ENCODE data around the gene UNK. TPM values are rescaled to one million over a fixed set of nuclear protein-coding genes. Genes with fewer than 3 reads are reported as not detected.
"Not testable (repeated sequence)": the region's sequence is repeated elsewhere in the genome, so short reads cannot be mapped to it uniquely, and the experiment has no call there.

The UNK gene
- total RNA-seq, 1 experiment from 2014 or later = 16.0 TPM

GRCh38 chr17:75808905-75809621 is 24.5 kb downstream of the UNK start:
- Mint-ChIP-seq H3K36me3 (ENCODE audit: insufficient read depth, unreplicated experiment) (peaks cover 17% of the 10 kb centered on the region), H3K27me3 (ENCODE audit: insufficient read depth, unreplicated experiment) (no peaks in the 10 kb centered on the region), H3K4me1 (ENCODE audit: insufficient read depth, unreplicated experiment) (peaks cover 11% of the 10 kb centered on the region), H3K4me3 (ENCODE audit: unreplicated experiment) (no peak overlapping the region), H3K27ac (ENCODE audit: low read depth, unreplicated experiment) (no peak overlapping the region), H3K9me3 (ENCODE audit: unreplicated experiment) (no peaks in the 10 kb centered on the region)
- intact Hi-C loops (cut with micrococcal nuclease) = no loop called here
- ChIA-PET CTCF (interaction anchor here (0.5 kb wide), 1 partner anchor 197 kb away, joined by 3 read pairs; no protein-coding TSS in a partner anchor), POLR2A (interaction anchor here (0.7 to 1.2 kb wide), 4 partner anchors 16 to 103 kb away, joined by 3 to 5 read pairs (median 4); partner anchors contain the start of gene WBP2)
- no TSS peak for BruUV-seq (replicated peaks)
- DNase-seq (ENCODE audit: unreplicated experiment) = peak; percentile 17
- no peak for TF ChIP-seq CTCF (IDR thresholded peaks at IDR 0.05; ENCODE audit: unreplicated experiment)

- Mint-ChIP-seq H3K36me3 (ENCODE audit: insufficient read depth, unreplicated experiment) (peaks cover 17% of the 10 kb centered on the region), H3K4me3 (ENCODE audit: unreplicated experiment) (no peak overlapping the region), H3K27ac (ENCODE audit: low read depth, unreplicated experiment) (no peak overlapping the region), H3K4me1 (ENCODE audit: insufficient read depth, unreplicated experiment) (peaks cover 16% of the 10 kb centered on the region), H3K27me3 (ENCODE audit: insufficient read depth, unreplicated experiment) (no peaks in the 10 kb centered on the region), H3K9me3 (ENCODE audit: unreplicated experiment) (no peaks in the 10 kb centered on the region)
- no peak for TF ChIP-seq CTCF (IDR thresholded peaks at IDR 0.05; ENCODE audit: unreplicated experiment)
- no peak for DNase-seq (ENCODE audit: unreplicated experiment)
- ChIA-PET CTCF (no interaction called here), POLR2A (interaction anchor here (0.7 to 1.2 kb wide), 3 partner anchors 15 to 103 kb away, joined by 3 to 5 read pairs (median 5); no protein-coding TSS in a partner anchor)
- BruUV-seq (replicated peaks) = no TSS peak
- intact Hi-C loops (cut with micrococcal nuclease) = no loop called here
Measured at GRCh38 chr17:75809631-75810111, 25.1 kb downstream of the UNK start.

GRCh38 chr17:75810216-75810615 is 25.6 kb downstream of the UNK start:
- POLR2A ChIA-PET = interaction anchor here (0.7 kb wide), 1 partner anchor 16 kb away, joined by 4 read pairs; no protein-coding TSS in a partner anchor
- Mint-ChIP-seq H3K27me3 (ENCODE audit: insufficient read depth, unreplicated experiment) (no peaks in the 10 kb centered on the region), H3K9me3 (ENCODE audit: unreplicated experiment) (no peaks in the 10 kb centered on the region), H3K4me3 (ENCODE audit: unreplicated experiment) (no peak overlapping the region), H3K4me1 (ENCODE audit: insufficient read depth, unreplicated experiment) (peaks cover 21% of the 10 kb centered on the region), H3K36me3 (ENCODE audit: insufficient read depth, unreplicated experiment) (peaks cover 17% of the 10 kb centered on the region), H3K27ac (ENCODE audit: low read depth, unreplicated experiment) (no peak overlapping the region)
- intact Hi-C loops (cut with micrococcal nuclease) = no loop called here
- DNase-seq (ENCODE audit: unreplicated experiment) = no peak
- TF ChIP-seq CTCF (IDR thresholded peaks at IDR 0.05; ENCODE audit: unreplicated experiment) = no peak
- no TSS peak for BruUV-seq (replicated peaks)
- CTCF ChIA-PET = no interaction called here

GRCh38 chr17:75810756-75811155 is 26.1 kb downstream of the UNK start:
- BruUV-seq (replicated peaks); H3K4me3 Mint-ChIP-seq (ENCODE audit: unreplicated experiment); H3K9me3 Mint-ChIP-seq (ENCODE audit: unreplicated experiment); DNase-seq (ENCODE audit: unreplicated experiment); intact Hi-C loops (cut with micrococcal nuclease); H3K27me3 Mint-ChIP-seq (ENCODE audit: insufficient read depth, unreplicated experiment); CTCF ChIA-PET; H3K27ac Mint-ChIP-seq (ENCODE audit: low read depth, unreplicated experiment): not testable (repeated sequence)
- Mint-ChIP-seq H3K36me3 (ENCODE audit: insufficient read depth, unreplicated experiment) (peaks cover 17% of the 10 kb centered on the region), H3K4me1 (ENCODE audit: insufficient read depth, unreplicated experiment) (peaks cover 22% of the 10 kb centered on the region)
- POLR2A ChIA-PET = interaction anchor here (0.6 to 1.1 kb wide), 3 partner anchors 15 to 27 kb away, joined by 3 to 4 read pairs (median 3); no protein-coding TSS in a partner anchor
